HG03575 (cell line): ENCODE results near the gene ARPC1A.
"Not testable (repeated sequence)": the region's sequence is repeated elsewhere in the genome, so short reads cannot be mapped to it uniquely, and the experiment has no call there.

Experiments used
- ATAC-seq: cut with Tn5 transposase; IDR thresholded peaks from one replicate; pipeline ENCODE4 v1.9.1; 2021; ENCODE audit not compliant: unreplicated experiment, insufficient number of reproducible peaks, low FRiP score; ENCODE audit errors: extremely low read depth

Gene ARPC1A

DNA sequence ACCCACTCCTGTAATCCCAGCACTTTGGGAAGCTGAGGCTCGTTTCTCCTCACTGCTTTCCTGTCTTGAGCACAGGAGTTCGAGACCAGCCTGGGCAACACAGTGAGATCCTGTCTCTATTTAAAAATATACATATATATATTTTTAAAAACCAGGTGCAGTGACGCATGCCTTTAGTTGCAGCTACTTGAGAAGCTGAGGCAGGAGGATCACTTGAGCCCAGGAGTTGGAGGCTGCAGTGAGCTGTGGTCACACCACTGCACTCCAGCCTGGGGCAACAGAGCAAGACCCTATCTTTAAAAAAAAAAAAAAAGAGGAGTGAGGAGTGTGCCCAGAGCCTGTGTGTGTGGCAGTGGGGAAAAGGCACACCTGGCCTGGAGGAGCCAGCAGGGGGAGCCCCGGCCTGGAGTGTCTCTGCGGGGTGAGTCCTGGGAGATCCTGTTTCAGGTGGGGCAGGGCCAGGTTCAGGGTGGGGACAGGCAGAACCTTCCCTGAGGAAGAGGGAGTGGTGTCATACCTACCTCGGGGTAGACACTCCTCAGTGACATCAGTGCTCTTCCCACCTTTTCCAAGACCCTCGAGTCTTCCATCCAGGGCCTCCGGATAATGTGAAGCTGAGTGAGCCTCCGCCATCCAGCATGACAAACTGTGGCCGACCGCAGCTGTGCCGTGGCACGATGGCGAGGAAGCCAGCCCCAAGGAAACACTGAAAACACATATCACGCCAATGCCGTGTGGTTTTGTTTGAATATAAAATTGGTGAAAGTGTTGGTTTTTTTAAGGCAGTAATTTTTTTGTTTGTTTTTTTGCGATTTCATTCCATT, 39.8 kb downstream of the ARPC1A start:
- no peak for ATAC-seq

DNA sequence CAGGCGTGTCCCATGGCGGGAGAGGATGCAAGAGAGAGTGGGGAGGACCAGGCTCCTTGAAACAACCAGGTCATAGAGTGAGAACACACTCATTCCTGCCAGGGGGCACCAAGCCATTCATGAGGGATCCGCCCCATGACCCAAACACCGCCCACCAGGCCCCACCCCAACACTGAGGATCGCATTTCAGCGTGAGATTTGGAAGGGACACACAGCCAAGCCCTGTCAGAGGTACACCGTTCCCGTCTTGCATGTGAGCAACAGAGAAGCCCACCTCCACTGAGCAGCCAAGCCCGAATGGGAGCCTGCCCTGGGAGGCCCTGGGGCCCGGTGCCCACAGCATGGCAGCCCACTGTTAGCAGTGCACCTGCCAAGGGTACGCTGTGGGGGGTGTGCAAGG, 40.9 kb downstream of the ARPC1A start:
- ATAC-seq = no peak

DNA sequence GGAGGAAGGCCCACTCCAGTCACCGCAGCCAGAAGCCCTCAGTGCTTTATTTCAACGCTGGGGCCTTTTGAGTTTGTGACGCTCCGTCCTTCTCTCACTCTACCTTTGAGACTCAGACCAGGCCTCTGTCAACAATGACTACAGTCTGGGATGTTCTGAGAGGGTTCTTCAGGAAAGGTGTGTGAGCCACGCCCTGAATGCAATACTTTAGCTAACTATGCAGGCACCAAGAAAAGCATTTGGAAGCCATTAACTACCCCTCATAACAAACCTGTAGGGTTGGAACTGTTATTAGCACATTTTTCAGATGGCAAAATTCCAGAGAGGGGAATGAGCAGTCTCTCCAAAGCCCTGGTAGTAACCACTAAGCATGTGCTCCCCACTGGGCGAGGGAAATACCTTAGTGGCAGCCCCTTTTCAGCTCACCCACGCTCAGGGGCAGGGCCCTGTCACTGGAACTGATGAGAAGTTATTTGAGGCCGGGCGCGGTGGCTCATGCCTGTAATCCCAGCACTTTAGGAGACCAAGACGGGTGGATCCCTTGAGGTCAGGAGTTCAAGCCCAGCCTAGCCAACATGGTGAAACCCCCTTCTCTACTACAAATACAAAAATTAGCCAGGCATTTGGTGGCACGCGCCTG, 43.2 kb downstream of the ARPC1A start:
- ATAC-seq = no peak

DNA sequence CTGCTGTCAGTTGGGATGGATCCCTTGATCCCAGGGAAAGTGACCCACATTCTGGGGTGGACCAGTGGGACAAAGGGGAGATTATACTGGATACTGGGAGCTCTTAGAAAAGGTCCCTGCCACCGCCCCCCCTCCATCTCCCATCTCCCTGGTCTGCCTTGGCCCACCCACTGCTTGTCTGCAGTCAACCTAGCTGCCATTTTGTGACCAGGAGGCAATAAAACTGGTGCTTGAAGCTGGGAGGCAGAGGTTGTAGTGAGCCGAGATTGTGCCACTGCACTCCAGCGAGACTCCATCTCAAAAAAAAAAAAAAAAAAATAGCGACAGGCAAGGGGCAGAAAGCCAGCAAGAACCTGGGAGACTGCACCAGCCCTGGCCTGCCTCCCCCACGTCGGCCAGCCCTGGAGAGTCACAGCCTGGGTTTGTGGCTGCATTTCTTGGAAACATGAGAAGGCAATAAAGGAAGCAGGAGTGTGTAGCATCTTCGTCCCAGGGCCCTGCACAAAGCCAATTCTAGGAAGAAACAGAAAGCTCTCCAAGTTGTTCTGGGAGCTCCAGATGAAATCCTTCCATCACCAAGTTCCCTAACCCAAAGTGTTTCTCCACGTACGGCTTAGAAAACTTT, 44.2 kb downstream of the ARPC1A start:
- no peak for ATAC-seq

DNA sequence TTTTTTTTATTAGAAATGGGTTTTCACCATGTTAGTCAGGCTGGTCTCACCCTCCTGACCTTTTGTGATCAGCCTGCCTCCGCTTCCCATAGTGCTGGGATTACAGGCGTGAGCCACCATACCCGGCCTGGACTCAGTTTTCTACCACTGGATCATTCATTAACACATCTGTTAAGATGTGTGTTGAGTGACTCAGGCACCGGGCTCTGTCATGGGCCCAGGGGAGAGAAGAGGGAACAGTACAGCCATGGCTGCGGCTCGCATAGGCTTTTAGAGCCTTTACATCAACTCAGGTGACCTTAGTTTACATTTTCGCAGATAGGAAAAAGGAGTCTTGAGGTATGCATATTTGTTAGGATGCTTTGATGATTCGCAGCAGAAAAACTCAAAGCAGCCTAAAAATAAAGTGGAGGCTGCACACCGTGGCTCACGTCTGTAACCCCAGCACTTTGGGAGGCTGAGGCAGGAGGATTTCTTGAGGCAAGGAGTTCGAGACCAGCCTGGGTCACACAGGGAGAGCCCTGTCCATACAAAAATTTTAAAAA, 45.8 kb downstream of the ARPC1A start:
- ATAC-seq = no peak

DNA sequence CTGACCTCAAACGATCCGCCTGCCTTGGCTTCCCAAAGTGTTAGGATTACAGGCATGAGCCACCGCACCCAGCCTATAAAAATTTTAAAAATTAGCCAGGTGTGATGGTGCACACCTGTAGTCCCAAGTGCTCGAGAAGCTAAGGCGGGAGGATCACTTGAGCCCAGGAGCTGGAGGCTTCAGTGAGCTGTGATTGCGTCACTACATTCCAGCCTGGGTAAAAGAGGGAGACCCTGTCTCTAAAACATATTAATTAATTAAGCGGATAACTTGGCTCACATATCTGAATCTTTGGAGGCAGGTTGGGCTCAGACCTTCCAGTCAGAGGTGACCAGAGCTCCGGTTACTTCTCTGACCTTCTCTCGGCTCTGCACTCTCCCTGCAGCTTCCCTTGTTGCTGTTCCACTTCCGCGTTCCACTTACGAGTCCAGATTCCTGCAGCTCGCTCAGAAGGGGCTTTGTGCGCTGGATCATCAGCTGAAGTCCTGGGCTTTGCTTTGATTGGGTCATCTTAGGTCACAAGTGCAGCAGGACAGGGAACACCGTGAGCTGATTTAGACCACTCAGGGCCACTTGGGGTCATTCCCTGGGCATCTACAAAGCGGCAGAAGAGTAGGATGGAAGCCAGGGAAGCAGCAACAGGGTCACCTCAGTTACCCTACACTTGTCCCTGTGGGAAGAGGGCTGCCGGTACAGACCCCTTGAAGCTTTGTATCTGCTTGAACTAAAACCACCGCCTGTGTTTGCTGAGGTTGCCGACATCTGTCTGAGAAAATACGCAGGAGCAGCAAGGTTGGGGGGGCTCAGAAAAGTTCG, 46.8 kb downstream of the ARPC1A start:
- no peak for ATAC-seq

DNA sequence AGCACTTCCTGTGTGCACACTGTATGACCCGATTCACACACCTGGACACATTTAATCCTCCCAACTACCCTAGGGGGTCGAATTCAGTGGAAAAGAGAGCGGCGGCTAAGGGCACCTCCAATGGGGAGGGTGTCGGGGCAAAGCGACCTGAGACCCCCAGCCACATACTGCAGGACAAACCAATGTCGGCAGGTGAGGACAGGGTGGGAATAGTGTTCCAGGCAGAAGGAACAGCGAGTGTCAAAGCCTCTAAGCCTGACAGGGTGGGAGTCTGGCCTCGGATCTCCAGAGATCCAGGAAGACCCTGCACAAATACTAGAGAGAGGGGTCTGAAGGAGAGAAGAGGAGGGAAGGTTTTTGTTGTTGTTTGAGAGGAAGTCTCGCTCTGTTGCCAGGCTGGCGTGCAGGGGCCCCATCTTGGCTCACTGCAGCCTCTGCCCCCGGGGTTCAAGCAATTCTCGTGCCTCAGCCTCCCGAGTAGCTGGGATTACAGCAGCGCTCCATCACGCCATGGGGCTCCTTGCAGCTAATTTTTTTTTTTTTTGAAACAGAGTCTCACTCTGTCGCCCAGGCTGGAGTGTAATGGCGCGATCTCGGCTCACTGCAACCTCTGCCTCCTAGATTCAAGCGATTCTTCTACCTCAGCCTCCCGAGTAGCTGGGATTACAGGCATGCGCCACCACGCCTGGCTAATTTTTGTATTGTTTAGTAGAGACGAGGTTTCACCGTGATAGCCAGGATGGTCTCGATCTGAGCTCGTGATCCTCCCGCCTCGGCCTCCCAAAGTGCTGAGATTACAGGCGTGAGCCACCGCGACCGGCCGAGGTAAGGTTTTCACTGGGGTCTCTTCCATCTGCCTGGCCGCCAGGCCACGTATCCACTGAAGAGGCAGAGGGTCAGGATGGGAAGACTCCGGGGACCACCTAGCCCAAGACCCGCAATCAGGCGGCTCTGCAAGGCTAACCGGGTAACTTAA, 47.7 kb downstream of the ARPC1A start:
- ATAC-seq = no peak

DNA sequence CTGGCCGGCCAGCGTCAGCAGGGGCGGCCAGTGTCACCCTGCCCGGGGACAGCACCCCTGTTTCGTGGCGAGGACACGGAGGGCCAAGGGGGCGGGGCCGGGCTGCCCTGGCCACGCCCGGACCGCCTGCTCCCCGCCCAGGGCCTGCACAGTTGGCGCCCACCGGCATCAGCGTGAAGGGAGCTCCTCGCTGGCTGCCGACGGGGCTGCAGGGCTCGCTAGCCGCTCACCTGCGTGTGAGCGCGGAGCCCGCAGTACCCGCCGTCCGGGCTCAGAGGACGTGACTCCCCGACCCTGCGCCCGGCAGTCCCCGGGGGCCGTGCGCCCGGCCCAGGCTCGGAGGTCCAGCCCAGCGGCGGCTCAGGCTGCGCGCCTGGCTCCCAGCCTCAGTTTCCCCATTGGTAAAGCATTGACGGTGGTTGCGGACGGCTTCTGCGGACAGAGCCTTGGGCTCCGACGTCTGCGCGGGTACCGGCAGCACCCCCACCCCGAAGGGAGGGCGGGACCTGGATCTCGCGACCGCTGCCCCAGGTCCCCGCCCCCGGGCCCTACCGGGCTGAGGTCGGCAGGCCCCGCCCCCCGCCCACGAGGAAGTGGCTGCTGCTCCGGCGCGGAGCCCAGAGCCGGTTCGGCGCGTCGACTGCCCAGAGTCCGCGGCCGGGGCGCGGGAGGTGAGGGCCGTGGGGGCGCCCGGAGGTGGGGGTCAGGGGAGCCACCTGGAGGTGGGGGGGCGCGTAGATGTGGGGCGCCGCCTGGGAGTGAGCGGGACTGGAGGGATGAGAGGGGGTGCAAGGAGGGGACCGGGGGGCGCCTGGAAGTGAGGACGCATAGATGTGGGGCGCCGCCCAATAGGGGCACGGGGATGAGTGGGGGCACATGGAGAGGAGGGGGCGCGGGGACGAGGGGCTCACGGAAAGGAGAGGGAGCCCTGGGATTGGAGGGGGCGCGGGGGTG, 48.7 kb downstream of the ARPC1A start, which contains the start of gene ARPC1B:
ARPC1B (plus strand) TSS at position 620 of the 954 bp plus-strand sequence. CDS start 10,985 bp downstream, outside the sequence.
- no peak for ATAC-seq

DNA sequence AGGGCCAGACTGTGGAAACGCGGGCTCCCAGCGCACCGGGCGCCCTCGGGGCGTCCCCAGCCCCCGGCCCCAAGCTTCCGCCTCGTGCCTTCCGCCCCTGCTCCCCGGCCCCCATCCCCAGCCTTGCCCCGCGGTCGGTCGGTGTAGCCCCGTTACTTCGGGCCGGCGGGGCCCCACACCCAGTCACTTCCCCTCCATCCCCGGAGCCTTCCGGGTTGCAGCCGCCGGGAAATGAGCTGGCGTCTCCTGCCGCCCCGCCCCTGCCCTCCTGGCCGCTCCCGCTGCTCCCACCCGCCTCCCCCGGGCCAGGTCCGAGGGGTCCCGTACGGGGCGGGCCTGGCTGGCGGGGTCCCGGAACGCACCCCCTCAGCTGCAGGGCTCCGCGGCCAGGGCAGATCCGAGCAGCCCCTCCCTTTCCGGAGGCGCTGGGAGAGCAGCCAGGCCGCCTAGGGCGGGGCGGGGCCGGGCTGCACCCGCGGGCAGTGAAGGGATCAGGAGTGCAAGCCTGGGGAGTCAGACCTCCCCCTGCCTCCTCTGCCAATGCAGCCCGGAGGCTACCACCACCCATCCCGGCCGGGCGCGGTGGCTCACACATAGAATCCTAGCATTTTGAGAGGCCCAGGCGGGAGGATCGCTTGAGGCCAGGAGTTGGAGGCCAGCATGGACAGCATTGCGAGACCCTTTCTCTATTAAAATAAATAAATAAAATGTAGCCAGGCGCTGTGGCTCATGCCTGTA, 49.5 kb downstream of the ARPC1A start:
- ATAC-seq = no peak

DNA sequence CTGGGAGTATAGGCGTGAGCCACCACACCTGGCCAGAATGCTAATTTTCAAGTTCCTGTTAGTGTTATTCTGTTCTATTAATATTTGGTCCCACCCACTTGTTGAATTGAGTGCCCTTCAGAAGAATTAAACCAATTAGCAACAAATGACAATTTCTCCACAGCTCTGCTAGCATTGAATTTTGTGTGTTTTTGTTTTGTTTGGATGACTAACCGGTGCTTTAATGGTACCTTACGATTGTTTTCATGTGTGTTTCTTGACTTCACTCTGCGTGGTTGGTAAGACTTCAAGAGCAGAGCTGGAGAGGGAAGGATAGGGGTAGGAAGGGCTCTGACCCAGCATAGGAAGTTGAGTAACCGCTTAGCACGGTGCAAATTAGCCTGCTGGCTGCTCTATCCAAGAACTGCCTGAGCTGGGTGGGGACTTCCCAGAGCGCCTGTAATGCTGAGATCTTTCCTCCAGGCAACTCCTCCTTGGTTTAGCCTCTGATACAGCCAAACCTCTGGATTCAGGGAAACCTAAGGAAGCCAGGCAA, 53.4 kb downstream of the ARPC1A start:
- ATAC-seq = no peak

DNA sequence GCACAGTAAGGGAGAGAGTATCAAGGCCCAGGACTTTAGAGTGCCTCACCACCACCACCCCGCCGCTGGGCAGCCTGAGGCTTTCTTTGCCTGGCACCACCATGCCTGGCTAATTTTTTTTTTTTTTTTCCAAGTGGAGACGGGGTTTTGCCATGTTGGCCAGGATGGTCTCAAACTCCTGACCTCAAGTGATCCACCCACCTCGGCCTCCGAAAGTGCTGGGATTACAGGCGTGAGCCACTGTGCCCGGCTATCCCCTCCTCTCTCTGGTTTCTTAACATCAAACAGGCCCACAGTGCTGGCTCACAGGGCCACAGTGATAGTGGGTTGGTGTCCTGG, 54.0 kb downstream of the ARPC1A start:
- not testable (repeated sequence) for ATAC-seq

DNA sequence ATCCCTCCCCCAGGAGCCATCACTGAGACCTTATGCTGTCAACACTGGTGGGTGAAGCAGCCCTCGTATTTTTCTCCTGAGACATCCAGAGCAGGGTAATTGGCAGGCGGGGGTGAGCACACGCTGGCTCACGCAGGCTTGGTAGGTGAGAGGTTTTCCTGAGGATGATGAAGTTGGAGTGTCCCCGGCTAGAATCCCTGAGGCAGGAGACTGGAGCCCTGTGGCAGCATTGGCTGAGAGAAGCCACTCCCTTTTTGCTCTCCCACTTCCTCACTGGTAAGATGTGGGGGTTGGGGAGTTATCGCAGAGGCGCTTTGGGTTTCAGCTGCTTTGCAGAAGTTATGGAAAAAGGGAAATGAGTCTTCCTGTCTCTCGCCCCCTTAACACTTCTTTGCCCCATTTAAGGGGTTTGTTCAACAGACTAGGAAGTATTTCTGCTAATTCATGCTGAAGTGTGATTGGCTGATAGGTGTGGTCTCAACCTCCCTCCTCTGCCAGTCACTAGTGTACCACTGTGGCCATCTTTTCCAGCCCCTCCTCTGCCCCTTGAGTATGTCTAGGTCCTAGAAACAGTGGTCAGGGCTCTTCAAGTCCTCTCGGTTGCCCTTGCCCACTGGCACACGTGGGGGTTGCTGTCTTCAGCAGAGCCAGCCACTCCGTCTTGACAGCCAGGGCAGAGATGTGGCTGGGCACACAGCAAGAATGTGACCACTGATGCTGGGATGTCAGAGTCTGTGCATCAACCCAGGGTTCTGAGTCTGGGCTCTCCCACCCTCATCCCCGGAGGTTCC, 54.5 kb downstream of the ARPC1A start:
- ATAC-seq = no peak

DNA sequence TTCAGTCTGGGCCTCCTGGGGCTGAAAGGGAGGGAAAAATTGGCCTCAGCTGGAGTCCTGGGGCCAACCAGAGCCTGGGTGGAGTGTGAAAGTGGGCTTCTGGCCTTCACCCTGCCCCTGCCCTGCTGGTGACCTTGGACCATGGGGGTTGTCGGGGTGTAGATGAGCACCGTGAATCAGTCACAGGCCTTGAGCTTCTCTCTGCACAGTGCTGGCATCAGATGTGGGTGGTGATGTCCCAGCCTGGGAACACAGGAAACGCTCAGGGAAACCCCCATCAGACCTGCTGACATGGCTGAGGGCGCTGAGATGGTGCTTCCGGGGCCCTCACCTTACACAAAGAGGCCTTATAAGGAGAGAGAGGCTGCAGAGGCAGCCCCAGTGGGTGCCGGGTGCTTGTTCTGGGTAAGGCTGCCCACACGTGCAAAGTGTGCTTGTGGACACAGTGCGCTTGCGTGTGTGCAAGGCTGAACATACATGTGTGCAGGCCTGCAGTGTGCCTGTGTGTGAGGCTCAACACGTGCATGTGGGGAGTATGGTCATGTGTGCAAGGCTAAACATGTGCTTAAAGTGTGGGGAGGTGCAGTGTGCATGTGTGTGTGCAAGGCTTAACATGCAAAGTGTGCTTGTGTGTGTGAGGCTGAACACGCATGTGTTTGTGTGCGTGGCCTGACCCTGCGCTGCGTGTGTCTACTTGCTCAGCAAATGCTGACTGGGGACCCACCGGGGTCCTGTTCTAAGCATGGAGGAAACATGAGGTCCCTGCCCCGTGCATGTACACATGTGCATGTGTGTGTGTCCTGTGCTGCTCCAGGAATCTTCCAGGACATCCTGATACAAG, 55.3 kb downstream of the ARPC1A start:
- peak; percentile 39 for ATAC-seq

DNA sequence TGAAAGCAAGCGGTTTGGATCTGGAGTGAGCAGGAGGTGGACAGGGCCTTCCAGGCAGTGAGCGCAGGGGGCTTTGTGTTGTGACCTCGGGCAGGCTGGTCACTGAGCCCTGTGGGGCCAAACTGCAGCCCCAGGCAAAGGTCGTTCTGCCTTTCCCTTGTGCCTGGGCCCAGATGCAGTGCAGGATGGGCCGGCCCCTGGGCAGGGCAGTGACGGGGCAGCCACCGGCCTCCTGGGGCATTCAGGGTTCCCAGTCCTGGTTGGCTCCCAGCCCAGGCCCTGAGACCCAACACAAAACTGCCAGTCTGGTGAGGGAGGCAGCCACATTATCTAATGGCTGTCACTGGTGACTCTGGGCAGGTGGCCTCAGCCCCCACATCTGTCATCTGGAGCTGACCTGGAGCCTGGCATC, 56.0 kb downstream of the ARPC1A start:
- ATAC-seq = no peak

DNA sequence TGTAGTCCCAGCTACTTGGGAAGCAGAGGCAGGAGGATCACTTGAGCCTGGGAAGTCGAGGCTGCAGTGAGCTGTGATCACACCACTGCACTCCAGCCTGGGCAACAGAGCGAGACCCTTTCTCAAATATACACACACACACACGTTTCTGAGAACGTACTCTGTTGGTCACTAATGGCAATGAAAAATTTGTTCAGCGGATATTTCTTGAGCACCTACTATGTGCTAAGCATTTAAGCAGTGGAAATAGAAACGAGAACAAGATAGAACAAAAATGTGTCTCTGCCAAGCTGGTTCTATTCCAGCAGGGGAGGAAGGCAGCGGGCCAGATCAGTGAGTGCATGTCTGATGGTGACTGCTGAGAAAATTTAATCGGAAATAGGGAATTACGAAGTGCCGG, 57.5 kb downstream of the ARPC1A start:
- ATAC-seq = no peak
